ENCODE measurements around the gene PLA1A.

GRCh38 chr3:119592861-119593260, 4.8 kb upstream of the PLA1A start:
- TF ChIP-seq EZH2phosphoT487 (IDR thresholded peaks at IDR 0.05; ENCODE audit: insufficient read depth, low read depth) (no peak), EZH2 (IDR thresholded peaks at IDR 0.05; ENCODE audit: insufficient read depth, poor library complexity, severe bottlenecking) (no peak)

All from GM23248 (cell line).